ENCODE measurements around the gene PCYT1B.
A peak's percentile ranks its signal among the peaks of the same experiment; 100 is the strongest.
"Not testable (repeated sequence)": the region's sequence is repeated elsewhere in the genome, so short reads cannot be mapped to it uniquely, and the experiment has no call there.

The PCYT1B gene

GRCh38 chrX:24647257-24648058, at the start of gene PCYT1B:
Gene PCYT1B (minus strand): TSS chrX:24647347. CDS start chrX:24647105, 242 bp downstream.
- peak; percentile 22 for DNase-seq (ENCODE audit: low read depth)

- DNase-seq (ENCODE audit: low read depth) = no peak
Measured at GRCh38 chrX:24696294-24696693, 49.1 kb upstream of the PCYT1B start.

- no peak for DNase-seq (ENCODE audit: low read depth)
Measured at GRCh38 chrX:24694825-24695224, 47.7 kb upstream of the PCYT1B start.

GRCh38 chrX:24693453-24694202, 46.5 kb upstream of the PCYT1B start, which contains the start of gene POLA1:
Gene POLA1 (plus strand): TSS chrX:24693918. CDS start chrX:24693962, 44 bp downstream.
- peak; percentile 90 for DNase-seq (ENCODE audit: low read depth)

GRCh38 chrX:24692305-24692704, 45.2 kb upstream of the PCYT1B start:
- no peak for DNase-seq (ENCODE audit: low read depth)

- DNase-seq (ENCODE audit: low read depth) = no peak
Measured at GRCh38 chrX:24684048-24684447, 36.9 kb upstream of the PCYT1B start.

- DNase-seq (ENCODE audit: low read depth) = no peak
Measured at GRCh38 chrX:24682739-24683432, 35.7 kb upstream of the PCYT1B start.

- no peak for DNase-seq (ENCODE audit: low read depth)
Measured at GRCh38 chrX:24676403-24677024, 29.4 kb upstream of the PCYT1B start.

GRCh38 chrX:24673424-24673823, 26.3 kb upstream of the PCYT1B start:
- DNase-seq (ENCODE audit: low read depth) = no peak

- no peak for DNase-seq (ENCODE audit: low read depth)
Measured at GRCh38 chrX:24672701-24673190, 25.6 kb upstream of the PCYT1B start.

- DNase-seq (ENCODE audit: low read depth) = no peak
Measured at GRCh38 chrX:24668111-24668510, 21.0 kb upstream of the PCYT1B start.

GRCh38 chrX:24662352-24662751, 15.2 kb upstream of the PCYT1B start:
- no peak for DNase-seq (ENCODE audit: low read depth)

- no peak for DNase-seq (ENCODE audit: low read depth)
Measured at GRCh38 chrX:24661292-24661691, 14.1 kb upstream of the PCYT1B start.

GRCh38 chrX:24659646-24660045, 12.5 kb upstream of the PCYT1B start:
- DNase-seq (ENCODE audit: low read depth) = no peak

GRCh38 chrX:24659106-24659505, 12.0 kb upstream of the PCYT1B start:
- no peak for DNase-seq (ENCODE audit: low read depth)

GRCh38 chrX:24658421-24658820, 11.3 kb upstream of the PCYT1B start:
- no peak for DNase-seq (ENCODE audit: low read depth)

GRCh38 chrX:24657671-24658386, 10.7 kb upstream of the PCYT1B start:
- DNase-seq (ENCODE audit: low read depth) = no peak

- DNase-seq (ENCODE audit: low read depth) = not testable (repeated sequence)
Measured at GRCh38 chrX:24655679-24656078, 8.5 kb upstream of the PCYT1B start.

GRCh38 chrX:24651783-24652182, 4.6 kb upstream of the PCYT1B start:
- DNase-seq (ENCODE audit: low read depth) = no peak

- DNase-seq (ENCODE audit: low read depth) = no peak
Measured at GRCh38 chrX:24648495-24648894, 1.3 kb upstream of the PCYT1B start.

GRCh38 chrX:24646745-24647182, 383 bp downstream of the PCYT1B start:
- DNase-seq (ENCODE audit: low read depth) = no peak
